A673 (cell line): Measurements from ENCODE around the gene ARHGAP44. TPM values are rescaled to one million over a fixed set of nuclear protein-coding genes. Genes with fewer than 3 reads are reported as not detected.

Experiments
- BruUV-seq: library from RNA; stranded (reverse); fragments of 400-500 nt; replicated peaks from 2 replicates; lab custom pipeline; 2021; lab: Mats Ljungman, UMichigan
- CTCF ChIA-PET: fragments of 300-600 bp; sonication (Branson Sonifier 250); formaldehyde crosslinking; loops from one replicate; lab custom pipeline; 2022; ENCODE audit warnings: antibody characterized with exemption; lab: Charles Lee
- POLR2A ChIA-PET: fragments of 300-600 bp; sonication (Branson Sonifier 250); formaldehyde crosslinking; loops from one replicate; lab custom pipeline; 2022; ENCODE audit warnings: antibody characterized with exemption; ENCODE audit not compliant: low non-redundant PET; lab: Charles Lee
- DNase-seq: peaks from one replicate; pipeline ENCODE4 v3.0.0-alpha.2; 2015; ENCODE audit warnings: low spot score
- H3K27ac ChIP-seq: fragments of 200-600 bp; sonication (generic); 2 replicates; pipeline ENCODE4 v1.5.1; 2016; ENCODE audit warnings: mixed run types, low read depth, mild to moderate bottlenecking, mixed read lengths, antibody characterized with exemption, low read length; ENCODE audit not compliant: poor library complexity, severe bottlenecking
- H3K27me3 ChIP-seq: fragments of 200-600 bp; sonication (generic); replicated peaks from 2 replicates; pipeline ENCODE4 v1.6.1; 2017; ENCODE audit warnings: mixed run types, low read depth, mild to moderate bottlenecking, mixed read lengths, antibody characterized with exemption, low read length; ENCODE audit not compliant: insufficient read depth, poor library complexity
- H3K36me3 ChIP-seq: fragments of 200-600 bp; sonication (generic); 2 replicates; pipeline ENCODE4 v1.6.1; 2016; ENCODE audit warnings: mixed run types, mild to moderate bottlenecking, mixed read lengths, antibody characterized with exemption, low read length; ENCODE audit not compliant: insufficient read depth, poor library complexity, severe bottlenecking
- H3K4me1 ChIP-seq: fragments of 200-600 bp; sonication (generic); 2 replicates; pipeline ENCODE4 v1.6.1; 2017; ENCODE audit warnings: mixed run types, mild to moderate bottlenecking, mixed read lengths, antibody characterized with exemption, low read length; ENCODE audit not compliant: insufficient read depth, poor library complexity, severe bottlenecking
- H3K4me3 ChIP-seq: fragments of 200-600 bp; sonication (generic); 2 replicates; pipeline ENCODE4 v1.5.1; 2016; ENCODE audit warnings: low read depth, mixed run types, mild to moderate bottlenecking, mixed read lengths, low read length; ENCODE audit not compliant: poor library complexity, severe bottlenecking
- H3K9me3 ChIP-seq: fragments of 200-600 bp; sonication (generic); 2 replicates; pipeline ENCODE4 v1.6.1; 2016; ENCODE audit warnings: mixed run types, low read depth, mild to moderate bottlenecking, mixed read lengths, antibody characterized with exemption, low read length; ENCODE audit not compliant: poor library complexity, severe bottlenecking
- EZH2 ChIP-seq: fragments of 200-600 bp; sonication (generic); IDR thresholded peaks from 2 replicates; pipeline ENCODE4 v1.6.1; 2017; ENCODE audit warnings: borderline replicate concordance, low read depth, mild to moderate bottlenecking, mixed read lengths, antibody characterized with exemption, low read length; ENCODE audit not compliant: poor library complexity, severe bottlenecking
- intact Hi-C: fragments of 100-400 bp; cut with micrococcal nuclease; formaldehyde crosslinking; loops from one replicate; pipeline ENCODE4 v1.10.0; 2022; ENCODE audit not compliant: unreplicated experiment
- total RNA-seq: library from RNA; stranded (reverse); gene quantifications from 2 replicates; pipeline ENCODE4 v1.2.3, GENCODE V29; 2021
- TF ChIP-seq, protein P1 (sequence below): fragments of 300-800, 200-600 bp; sonication (generic); conservative IDR thresholded peaks from 2 replicates; pipeline ENCODE4 v1.5.1; 2017; ENCODE audit warnings: low read depth, mild to moderate bottlenecking, antibody characterized with exemption, low read length, moderate library complexity, mixed read lengths

Gene ARHGAP44
- total RNA-seq, 1 experiment from 2014 or later, result 0.49 TPM

DNA sequence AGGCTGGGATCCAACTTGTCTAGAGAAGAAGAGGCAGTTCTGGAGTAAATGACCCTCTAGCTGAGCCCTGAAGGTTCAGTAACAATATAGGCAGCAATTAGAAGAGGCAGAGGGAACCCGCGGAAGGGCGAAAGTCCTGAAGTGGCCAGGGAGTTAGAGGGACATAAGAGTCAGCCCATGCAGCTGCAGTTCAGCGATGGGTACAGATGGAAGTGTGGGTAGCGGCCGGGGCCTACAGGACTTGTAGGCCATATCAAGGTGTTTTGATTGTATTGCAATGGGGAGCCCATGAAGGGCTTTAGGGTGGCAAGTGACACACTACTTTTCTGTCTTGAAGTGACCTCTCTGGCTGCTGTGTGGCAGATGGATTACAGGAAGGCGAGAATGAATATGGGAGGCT is 225.5 kb downstream of the ARHGAP44 start:
- intact Hi-C loops, result no loop called here
- DNase-seq, result no peak
- H3K27ac ChIP-seq, result no peak overlapping the region
- TF ChIP-seq EZH2, result no peak
- TF ChIP-seq, protein P1, sequence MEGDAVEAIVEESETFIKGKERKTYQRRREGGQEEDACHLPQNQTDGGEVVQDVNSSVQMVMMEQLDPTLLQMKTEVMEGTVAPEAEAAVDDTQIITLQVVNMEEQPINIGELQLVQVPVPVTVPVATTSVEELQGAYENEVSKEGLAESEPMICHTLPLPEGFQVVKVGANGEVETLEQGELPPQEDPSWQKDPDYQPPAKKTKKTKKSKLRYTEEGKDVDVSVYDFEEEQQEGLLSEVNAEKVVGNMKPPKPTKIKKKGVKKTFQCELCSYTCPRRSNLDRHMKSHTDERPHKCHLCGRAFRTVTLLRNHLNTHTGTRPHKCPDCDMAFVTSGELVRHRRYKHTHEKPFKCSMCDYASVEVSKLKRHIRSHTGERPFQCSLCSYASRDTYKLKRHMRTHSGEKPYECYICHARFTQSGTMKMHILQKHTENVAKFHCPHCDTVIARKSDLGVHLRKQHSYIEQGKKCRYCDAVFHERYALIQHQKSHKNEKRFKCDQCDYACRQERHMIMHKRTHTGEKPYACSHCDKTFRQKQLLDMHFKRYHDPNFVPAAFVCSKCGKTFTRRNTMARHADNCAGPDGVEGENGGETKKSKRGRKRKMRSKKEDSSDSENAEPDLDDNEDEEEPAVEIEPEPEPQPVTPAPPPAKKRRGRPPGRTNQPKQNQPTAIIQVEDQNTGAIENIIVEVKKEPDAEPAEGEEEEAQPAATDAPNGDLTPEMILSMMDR, result no peak
- POLR2A ChIA-PET, result no interaction called here
- CTCF ChIA-PET, result no interaction called here
- H3K4me1 ChIP-seq, result peaks cover 6% of the 10 kb centered on the region
- peaks cover 53% of the 10 kb centered on the region for H3K36me3 ChIP-seq
- no TSS peak for BruUV-seq
- H3K4me3 ChIP-seq, result no peak overlapping the region
- no peaks in the 10 kb centered on the region for H3K9me3 ChIP-seq
- no peaks in the 10 kb centered on the region for H3K27me3 ChIP-seq

DNA sequence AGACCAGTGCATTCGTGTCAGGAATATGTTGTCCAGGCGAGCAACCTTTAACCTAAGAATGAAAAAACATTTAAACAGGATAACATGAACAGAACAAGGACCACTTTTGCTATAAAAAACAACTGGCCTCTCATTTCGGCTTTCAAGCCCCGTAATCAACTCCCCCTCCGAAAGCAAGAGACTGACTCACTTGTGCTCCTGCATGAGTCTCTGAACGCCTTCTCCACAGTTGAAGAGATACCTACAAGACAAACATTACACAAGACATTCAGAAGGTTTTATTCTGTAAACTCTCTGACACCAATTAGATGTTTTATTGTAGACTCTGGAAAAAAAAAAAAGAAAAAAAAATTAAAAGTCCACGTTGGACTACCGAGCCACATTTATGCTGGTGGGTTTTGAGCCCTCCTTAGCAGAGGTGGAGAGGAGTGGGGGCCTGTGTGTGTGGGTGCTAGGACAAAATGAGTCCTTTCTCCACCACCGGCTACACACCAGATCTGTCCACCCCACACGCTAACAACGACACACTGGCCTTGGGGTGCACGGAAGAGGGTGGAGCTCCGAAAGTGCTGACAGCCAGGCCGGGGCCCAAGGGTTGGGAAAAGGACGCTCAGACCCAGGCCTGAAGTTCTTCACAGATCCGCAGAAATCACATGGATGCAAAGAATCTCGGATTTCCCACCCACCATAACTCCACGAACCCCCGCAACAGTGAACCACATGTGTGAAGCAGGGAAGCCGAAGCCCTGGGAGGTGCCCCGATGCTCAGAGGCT is 227.8 kb downstream of the ARHGAP44 start:
- CTCF ChIA-PET, result interaction anchor here (0.7 kb wide), 1 partner anchor 15 kb away, joined by 3 read pairs; no protein-coding TSS in a partner anchor
- no TSS peak for BruUV-seq
- no peak for DNase-seq
- Histone ChIP-seq H3K9me3 (no peaks in the 10 kb centered on the region), H3K36me3 (peaks cover 43% of the 10 kb centered on the region), H3K27ac (peak overlapping the region; percentile 54), H3K4me1 (peaks cover 6% of the 10 kb centered on the region), H3K27me3 (peaks cover 4% of the 10 kb centered on the region), H3K4me3 (peak overlapping the region; percentile 83)
- TF ChIP-seq, protein P1, result no peak
- no peak for TF ChIP-seq EZH2
- intact Hi-C loops, result no loop called here
- POLR2A ChIA-PET, result no interaction called here

DNA sequence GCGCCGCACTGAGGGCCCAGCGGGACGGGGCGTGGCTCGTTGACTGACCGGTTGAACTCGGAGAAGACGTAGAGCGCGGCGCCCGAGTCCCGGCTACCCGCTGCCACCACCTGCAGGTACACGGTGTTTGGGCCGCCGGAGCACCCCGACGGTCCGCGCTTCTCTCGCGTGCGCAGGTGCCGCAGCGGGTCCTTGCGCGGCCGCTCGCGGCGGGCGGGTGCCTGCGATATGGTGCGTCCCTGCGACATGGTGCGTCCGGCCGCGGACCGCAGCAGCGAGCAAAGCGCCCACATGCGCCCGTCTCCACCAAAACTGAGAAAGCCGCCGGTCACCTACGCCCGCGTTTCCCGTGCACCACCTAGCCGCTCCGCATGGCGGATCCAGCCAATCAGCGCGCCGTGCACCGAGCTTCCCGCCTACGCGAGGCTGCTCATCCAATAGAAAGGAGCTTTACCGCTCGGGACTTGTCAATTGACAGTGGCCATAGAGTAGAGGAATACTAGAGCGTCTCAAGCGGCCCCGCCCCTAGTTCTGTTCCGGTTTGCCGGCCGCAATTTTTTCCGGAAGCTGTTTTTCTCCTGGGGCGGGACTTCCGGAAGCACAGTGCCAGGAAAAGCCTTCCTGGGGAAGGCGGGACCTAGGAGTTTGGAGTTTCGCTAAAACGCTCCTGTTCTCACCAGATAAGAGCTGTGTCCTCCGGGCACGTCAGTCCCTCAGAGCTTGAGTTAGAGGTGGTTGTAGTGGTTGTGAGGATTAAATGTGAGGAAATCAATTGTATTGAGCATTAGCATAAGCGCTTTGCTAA is 228.6 kb downstream of the ARHGAP44 start, which contains the start of gene ELAC2:
ELAC2 (minus strand) TSS at position 373 of the 805 bp plus-strand sequence; CDS start at position 293, 80 bp downstream.
- TF ChIP-seq, protein P1, result no peak
- no peak for TF ChIP-seq EZH2
- Histone ChIP-seq H3K27ac (peak within 1 kb of the TSS; percentile 59), H3K36me3 (peaks cover 35% of the 10 kb centered on the region), H3K4me3 (peak within 1 kb of the TSS; percentile 83), H3K9me3 (no peaks in the 10 kb centered on the region), H3K4me1 (peaks cover 6% of the 10 kb centered on the region), H3K27me3 (peaks cover 4% of the 10 kb centered on the region)
- ChIA-PET CTCF (interaction anchor here (0.7 to 1.6 kb wide), 3 partner anchors 13 to 15 kb away, joined by 3 to 5 read pairs (median 4); no protein-coding TSS in a partner anchor), POLR2A (interaction anchor here (0.6 kb wide), 1 partner anchor 1211 kb away, joined by 3 read pairs; no protein-coding TSS in a partner anchor)
- BruUV-seq, result no TSS peak
- intact Hi-C loops, result no loop called here
- DNase-seq, result peak; percentile 99
